PC-3 (cell line): Measurements from ENCODE around the gene GANC. TPM values are rescaled to one million over a fixed set of nuclear protein-coding genes. Genes with fewer than 3 reads are reported as not detected.

Experiments
- ATAC-seq: fragments of 200-7000 bp; cut with Tn5 transposase; 2 replicates; pipeline ENCODE4 v1.9.1; 2020; ENCODE audit warnings: mild to moderate bottlenecking, moderate library complexity
- BruUV-seq: library from RNA; stranded (reverse); fragments of 400-500 nt; replicated peaks from 2 replicates; lab custom pipeline; 2021; lab: Mats Ljungman, UMichigan
- CTCF ChIA-PET: fragments of 300-600 bp; sonication (Branson Sonifier 250); formaldehyde crosslinking; loops from one replicate; lab custom pipeline; 2022; ENCODE audit warnings: antibody characterized with exemption; lab: Charles Lee
- POLR2A ChIA-PET: fragments of 300-600 bp; sonication (Branson Sonifier 250); formaldehyde crosslinking; loops from one replicate; lab custom pipeline; 2022; ENCODE audit warnings: antibody characterized with exemption; ENCODE audit not compliant: unreplicated experiment; lab: Charles Lee
- DNase-seq: peaks from one replicate; pipeline ENCODE4 v3.0.0-alpha.2; 2015
- H2AFZ ChIP-seq: fragments of 300-600 bp; sonication (generic); 2 replicates; pipeline ENCODE4 v1.6.0; 2016; ENCODE audit warnings: antibody characterized with exemption, low read length
- H3F3A ChIP-seq: fragments of 300-600 bp; sonication (generic); one replicate; pipeline ENCODE4 v1.6.0; 2017; ENCODE audit warnings: antibody characterized with exemption, low read length, control low read depth, mild to moderate bottlenecking; ENCODE audit not compliant: unreplicated experiment
- H3K27ac ChIP-seq: fragments of 300-600 bp; sonication (generic); 2 replicates; pipeline ENCODE4 v1.5.1; 2016; ENCODE audit warnings: mild to moderate bottlenecking, low read length
- H3K27me3 ChIP-seq: fragments of 300-600 bp; sonication (generic); 2 replicates; pipeline ENCODE4 v1.6.1; 2016; ENCODE audit warnings: low read length, mixed read lengths
- H3K36me3 ChIP-seq: fragments of 300-600 bp; sonication (generic); 2 replicates; pipeline ENCODE4 v1.6.1; 2016; ENCODE audit warnings: low read depth, mixed run types, low read length, mixed read lengths
- H3K4me1 ChIP-seq: fragments of 300-600 bp; sonication (generic); 2 replicates; pipeline ENCODE4 v1.5.1; 2016; ENCODE audit warnings: low read length; ENCODE audit not compliant: insufficient read depth
- H3K4me2 ChIP-seq: fragments of 300-600 bp; sonication (generic); 2 replicates; pipeline ENCODE4 v1.6.0; 2016; ENCODE audit warnings: low read length
- H3K4me3 ChIP-seq: fragments of 300-600 bp; sonication (generic); 2 replicates; pipeline ENCODE4 v1.5.1; 2016; ENCODE audit warnings: mild to moderate bottlenecking, low read length, mixed read lengths
- H3K79me2 ChIP-seq: fragments of 300-600 bp; sonication (generic); 2 replicates; pipeline ENCODE4 v1.6.1; 2017; ENCODE audit warnings: low read length, mixed read lengths
- H3K9ac ChIP-seq: fragments of 300-600 bp; sonication (generic); 2 replicates; pipeline ENCODE4 v1.6.0; 2016; ENCODE audit warnings: mild to moderate bottlenecking, low read length
- H3K9me2 ChIP-seq: fragments of 300-600 bp; sonication (generic); replicated peaks from 2 replicates; pipeline ENCODE4 v1.6.1; 2016; ENCODE audit warnings: mixed run types, low read length, mixed read lengths
- H3K9me3 ChIP-seq: fragments of 300-600 bp; sonication (generic); 2 replicates; pipeline ENCODE4 v1.6.1; 2016; ENCODE audit warnings: low read length, mixed read lengths
- H4K20me1 ChIP-seq: fragments of 300-600 bp; sonication (generic); 2 replicates; pipeline ENCODE4 v1.6.1; 2016; ENCODE audit warnings: low read length, mixed read lengths
- EZH2 ChIP-seq: fragments of 300-600 bp; sonication (generic); IDR thresholded peaks from one replicate; pipeline ENCODE4 v1.6.1; 2017; ENCODE audit warnings: antibody characterized with exemption, mild to moderate bottlenecking, low read length; ENCODE audit not compliant: unreplicated experiment
- EZH2phosphoT487 ChIP-seq: fragments of 300-600 bp; sonication (generic); IDR thresholded peaks from 2 replicates; pipeline ENCODE4 v1.6.1; 2018; ENCODE audit warnings: mild to moderate bottlenecking, antibody characterized with exemption, low read length, borderline replicate concordance
- intact Hi-C: fragments of 100-400 bp; cut with micrococcal nuclease; formaldehyde crosslinking; loops from 2 replicates; pipeline ENCODE4 v1.9.0; 2023
- total RNA-seq: library from RNA; depleted of rRNA; stranded (reverse); fragments of >200 nt; gene quantifications from 2 replicates; pipeline ENCODE4 v1.2.3, GENCODE V29; 2014
- TF ChIP-seq, protein P1 (sequence below): fragments of 300-600 bp; sonication (generic); conservative IDR thresholded peaks from 2 replicates; pipeline ENCODE4 v1.5.1; 2017; ENCODE audit warnings: antibody characterized with exemption, low read depth, mild to moderate bottlenecking, low read length

Gene GANC
- total RNA-seq, 1 experiment from 2014 or later = 12.4 TPM

DNA sequence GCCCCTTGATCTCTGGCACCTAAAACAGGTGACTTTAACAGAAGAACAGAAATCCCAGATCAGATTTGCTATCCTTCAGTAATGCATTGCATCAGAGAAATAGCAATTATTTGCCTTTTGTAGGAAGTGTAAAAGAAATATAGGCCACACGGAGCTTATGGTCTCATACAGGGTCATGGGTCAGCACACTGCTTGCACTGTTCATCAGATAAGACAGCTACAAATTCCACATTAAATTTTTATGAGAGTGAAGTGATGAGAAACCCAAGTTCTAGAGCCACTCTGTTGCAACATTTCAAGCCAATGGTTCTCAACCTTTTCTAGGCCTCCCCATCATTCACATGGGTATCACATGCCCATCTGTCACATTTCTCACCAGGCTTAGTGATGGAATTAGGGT, 33.7 kb downstream of the GANC start:
- Histone ChIP-seq H3K36me3 (no peaks in the 10 kb centered on the region; the same call in 1 of the 2 replicates), H2AFZ (no peak overlapping the region), H3K4me2 (no peak overlapping the region), H3K27ac (no peak overlapping the region), H3K9me3 (no peaks in the 10 kb centered on the region), H3K4me1 (no peaks in the 10 kb centered on the region), H3F3A (no peaks in the 10 kb centered on the region), H3K79me2 (no peaks in the 10 kb centered on the region), H3K4me3 (no peak overlapping the region), H4K20me1 (no peaks in the 10 kb centered on the region), H3K9me2 (no peaks in the 10 kb centered on the region), H3K27me3 (no peaks in the 10 kb centered on the region), H3K9ac (no peak overlapping the region)
- intact Hi-C loops = no loop called here
- ChIA-PET CTCF (no interaction called here), POLR2A (no interaction called here)
- no peak for DNase-seq
- BruUV-seq = no TSS peak
- TF ChIP-seq EZH2 (no peak), EZH2phosphoT487 (no peak)
- TF ChIP-seq, protein P1, sequence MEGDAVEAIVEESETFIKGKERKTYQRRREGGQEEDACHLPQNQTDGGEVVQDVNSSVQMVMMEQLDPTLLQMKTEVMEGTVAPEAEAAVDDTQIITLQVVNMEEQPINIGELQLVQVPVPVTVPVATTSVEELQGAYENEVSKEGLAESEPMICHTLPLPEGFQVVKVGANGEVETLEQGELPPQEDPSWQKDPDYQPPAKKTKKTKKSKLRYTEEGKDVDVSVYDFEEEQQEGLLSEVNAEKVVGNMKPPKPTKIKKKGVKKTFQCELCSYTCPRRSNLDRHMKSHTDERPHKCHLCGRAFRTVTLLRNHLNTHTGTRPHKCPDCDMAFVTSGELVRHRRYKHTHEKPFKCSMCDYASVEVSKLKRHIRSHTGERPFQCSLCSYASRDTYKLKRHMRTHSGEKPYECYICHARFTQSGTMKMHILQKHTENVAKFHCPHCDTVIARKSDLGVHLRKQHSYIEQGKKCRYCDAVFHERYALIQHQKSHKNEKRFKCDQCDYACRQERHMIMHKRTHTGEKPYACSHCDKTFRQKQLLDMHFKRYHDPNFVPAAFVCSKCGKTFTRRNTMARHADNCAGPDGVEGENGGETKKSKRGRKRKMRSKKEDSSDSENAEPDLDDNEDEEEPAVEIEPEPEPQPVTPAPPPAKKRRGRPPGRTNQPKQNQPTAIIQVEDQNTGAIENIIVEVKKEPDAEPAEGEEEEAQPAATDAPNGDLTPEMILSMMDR = no peak
- no peak for ATAC-seq

DNA sequence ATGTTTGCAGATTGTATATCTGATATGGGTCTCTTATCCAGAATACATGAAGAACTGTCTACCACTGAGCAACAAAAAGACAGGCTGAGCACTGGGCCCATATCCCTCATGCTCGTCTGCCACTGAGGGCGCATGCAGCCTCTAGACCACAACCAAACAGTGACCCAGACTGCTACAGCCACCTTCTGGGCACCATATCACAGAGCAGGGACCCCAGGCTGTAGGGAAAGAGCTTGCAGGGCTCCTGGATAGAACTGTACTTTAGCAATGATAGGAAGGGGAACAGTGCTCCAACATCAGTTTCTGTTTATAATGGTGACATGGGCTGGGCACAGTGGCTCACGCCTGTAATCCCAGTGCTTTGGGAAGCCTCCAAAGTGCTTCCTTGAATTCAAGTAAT, 40.5 kb downstream of the GANC start:
- BruUV-seq = no TSS peak
- no peak for DNase-seq
- Histone ChIP-seq H3K4me1 (no peaks in the 10 kb centered on the region), H3K9me3 (no peaks in the 10 kb centered on the region), H3K4me2 (no peak overlapping the region), H2AFZ (no peak overlapping the region), H3K4me3 (no peak overlapping the region), H3K36me3 (no peaks in the 10 kb centered on the region; the same call in 1 of the 2 replicates), H3K9ac (no peak overlapping the region), H3K27ac (no peak overlapping the region), H4K20me1 (no peaks in the 10 kb centered on the region), H3K27me3 (no peaks in the 10 kb centered on the region), H3F3A (no peaks in the 10 kb centered on the region), H3K9me2 (no peaks in the 10 kb centered on the region), H3K79me2 (no peaks in the 10 kb centered on the region)
- ATAC-seq = no peak
- TF ChIP-seq, protein P1 = no peak
- no peak for TF ChIP-seq EZH2phosphoT487
- TF ChIP-seq EZH2 = no peak
- ChIA-PET POLR2A (interaction anchor here (0.5 to 0.7 kb wide), 2 partner anchors 19 to 105 kb away, joined by 3 read pairs; partner anchors contain the start of gene VPS39), CTCF (interaction anchor here (0.5 kb wide), 1 partner anchor 42 kb away, joined by 4 read pairs; no protein-coding TSS in a partner anchor)
- intact Hi-C loops = no loop called here

DNA sequence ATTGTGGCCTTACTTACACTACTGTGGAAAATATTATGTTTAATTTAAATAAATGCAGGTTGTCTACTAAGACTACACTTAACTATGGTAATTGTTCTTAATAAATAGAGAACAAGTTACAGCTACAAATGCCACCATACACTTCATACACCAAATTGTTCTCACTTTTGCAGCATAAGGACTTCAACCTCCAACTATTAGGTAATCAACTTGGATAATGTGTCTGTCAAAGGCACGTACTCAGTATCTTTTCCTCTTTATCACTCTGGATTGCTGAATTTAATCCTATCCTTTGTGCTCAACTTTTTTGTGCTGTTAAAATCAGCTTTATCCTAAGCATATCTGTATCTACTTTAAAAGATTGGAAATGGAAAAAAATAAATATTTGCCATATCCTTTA, 41.8 kb downstream of the GANC start:
- H3K9me2 ChIP-seq = no peaks in the 10 kb centered on the region
- no peak overlapping the region for H3K4me2 ChIP-seq
- no peaks in the 10 kb centered on the region for H4K20me1 ChIP-seq
- ATAC-seq (no peak), DNase-seq (no peak)
- no peak overlapping the region for H3K27ac ChIP-seq
- no TSS peak for BruUV-seq
- H3K36me3 ChIP-seq = no peaks in the 10 kb centered on the region; the same call in 1 of the 2 replicates
- TF ChIP-seq, protein P1 = no peak
- no peak for TF ChIP-seq EZH2phosphoT487
- no peak for TF ChIP-seq EZH2
- ChIA-PET CTCF (no interaction called here), POLR2A (no interaction called here)
- no peaks in the 10 kb centered on the region for H3K27me3 ChIP-seq
- H3K79me2 ChIP-seq = no peaks in the 10 kb centered on the region
- intact Hi-C loops = no loop called here
- H3K4me1 ChIP-seq = no peaks in the 10 kb centered on the region
- H3K4me3 ChIP-seq = no peak overlapping the region
- no peak overlapping the region for H2AFZ ChIP-seq
- no peaks in the 10 kb centered on the region for H3F3A ChIP-seq
- H3K9me3 ChIP-seq = no peaks in the 10 kb centered on the region
- no peak overlapping the region for H3K9ac ChIP-seq
